Endothelial cell of umbilical vein (primary cell): ENCODE data around the gene UPK3A.

ENCODE experiments used
- CTCF ChIP-seq, 2 donors: IDR thresholded peaks; 1 replicate in 1 of 2; 2 replicates in 1 of 2; pipeline ENCODE4 v1.5.1; 2011; ENCODE audit warnings: low read length in 2 of 2, mild to moderate bottlenecking in 2 of 2, moderate library complexity in 2 of 2, control low read depth in 1 of 2, inconsistent platforms in 1 of 2, low read depth in 1 of 2; ENCODE audit not compliant: insufficient read depth in 1 of 2; ENCODE audit errors: extremely low read depth in 1 of 2
- EZH2 ChIP-seq: IDR thresholded peaks from 2 replicates; pipeline ENCODE4 v1.6.1; 2012; ENCODE audit warnings: borderline replicate concordance, low read depth, mild to moderate bottlenecking, moderate library complexity, low read length, inconsistent platforms; ENCODE audit not compliant: severe bottlenecking
- FOS ChIP-seq: IDR thresholded peaks from 2 replicates; pipeline ENCODE4 v1.6.1; 2011; ENCODE audit warnings: mild to moderate bottlenecking, low read length, moderate library complexity, borderline replicate concordance; ENCODE audit not compliant: insufficient read depth
- GATA2 ChIP-seq: IDR thresholded peaks from 2 replicates; pipeline ENCODE4 v1.7.0; 2011; ENCODE audit warnings: low read depth, mild to moderate bottlenecking, moderate library complexity, mixed read lengths, low read length; ENCODE audit not compliant: insufficient read length, insufficient read depth
- JUN ChIP-seq: IDR thresholded peaks from 2 replicates; pipeline ENCODE4 v1.6.1; 2011; ENCODE audit warnings: borderline replicate concordance, low read depth; ENCODE audit not compliant: insufficient read length, insufficient read depth
- MAX ChIP-seq: IDR thresholded peaks from 2 replicates; pipeline ENCODE4 v1.6.1; 2011; ENCODE audit not compliant: insufficient read depth, insufficient read length
- MYC ChIP-seq: IDR thresholded peaks from one replicate; pipeline ENCODE4 v1.6.1; 2011; ENCODE audit warnings: mild to moderate bottlenecking, low read depth, low read length
- POLR2A ChIP-seq: IDR thresholded peaks from 2 replicates; pipeline ENCODE4 v1.6.1; 2012; ENCODE audit warnings: low read depth, mild to moderate bottlenecking, control low read depth, low read length
- POLR2AphosphoS5 ChIP-seq: IDR thresholded peaks from 2 replicates; pipeline ENCODE4 v1.6.1; 2012; ENCODE audit warnings: low read depth, mild to moderate bottlenecking, control low read depth, low read length, moderate library complexity; ENCODE audit not compliant: insufficient read depth

DNA sequence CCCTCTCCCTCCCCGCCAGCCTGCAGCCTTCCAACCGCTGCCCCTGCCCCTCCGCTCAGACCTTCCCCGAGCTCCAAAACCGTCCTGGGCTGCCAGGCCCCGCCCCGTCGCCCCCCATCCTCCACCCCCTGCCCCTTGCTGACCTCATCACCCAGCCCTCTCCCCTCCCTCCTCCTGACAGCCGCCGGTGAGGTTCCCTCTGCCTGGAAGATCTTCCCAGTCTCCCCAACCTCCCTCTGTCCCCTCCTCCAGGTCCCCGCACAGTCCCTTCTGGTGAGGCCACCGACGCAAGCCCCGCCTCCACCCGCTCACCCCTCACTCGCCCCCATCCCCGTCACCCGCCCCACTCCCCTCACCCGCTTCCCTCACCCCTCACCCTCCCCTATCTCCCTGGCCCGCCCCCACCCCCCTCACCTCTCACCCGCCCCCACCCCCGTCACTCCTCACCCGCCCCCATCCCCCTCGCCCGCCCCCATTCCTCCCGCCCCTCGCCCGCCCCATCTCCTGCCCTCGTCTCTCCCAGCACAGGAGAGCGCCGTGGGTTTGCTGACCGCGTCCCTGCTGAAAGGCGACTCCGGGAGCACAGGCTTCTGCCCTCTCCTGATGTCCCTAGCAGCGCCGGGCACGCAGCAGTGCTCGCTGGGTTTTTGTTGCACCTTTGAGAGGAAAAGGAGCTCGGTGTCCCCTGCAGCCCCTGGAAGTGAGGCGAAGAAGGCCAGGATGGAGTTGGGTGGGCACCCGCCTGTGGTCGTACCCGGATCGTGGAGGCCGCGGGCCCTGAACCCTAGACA is 16.4 kb upstream of the UPK3A start:
- TF ChIP-seq CTCF (IDR thresholded peaks at IDR 0.05; ENCODE audit: extremely low read depth in 1 of 2, insufficient read depth in 1 of 2, low read depth in 1 of 2, low read length in 2 of 2): no peak
- TF ChIP-seq POLR2AphosphoS5: no peak
- TF ChIP-seq EZH2: no peak
- TF ChIP-seq FOS: no peak
- no peak for TF ChIP-seq MYC
- TF ChIP-seq POLR2A: no peak
- TF ChIP-seq MAX: no peak
- no peak for TF ChIP-seq JUN
- TF ChIP-seq GATA2: no peak
